WERI-Rb-1 (cell line): ENCODE results near the gene COL20A1.

Experiments used
- DNase-seq: peaks from one replicate; pipeline ENCODE4 v3.0.0-alpha.2; 2020
- H3K27ac ChIP-seq: fragments of 250-450 bp; sonication (Bioruptor Pico); 2 replicates; pipeline ENCODE4 v1.5.1; 2020; ENCODE audit warnings: mild to moderate bottlenecking, moderate library complexity
- H3K27me3 ChIP-seq: fragments of 250-450 bp; sonication (Bioruptor Pico); 2 replicates; pipeline ENCODE4 v1.5.1; 2021; ENCODE audit warnings: mild to moderate bottlenecking, low read depth, moderate library complexity; ENCODE audit not compliant: insufficient read depth, severe bottlenecking
- H3K36me3 ChIP-seq: fragments of 250-450 bp; sonication (Bioruptor Pico); 2 replicates; pipeline ENCODE4 v1.5.1; 2020; ENCODE audit warnings: mild to moderate bottlenecking, moderate library complexity
- H3K4me3 ChIP-seq: 2 replicates; pipeline ENCODE4 v1.5.1; 2011; ENCODE audit warnings: low read depth, mild to moderate bottlenecking, control low read depth, low read length
- H3K9me3 ChIP-seq: fragments of 250-450 bp; sonication (Bioruptor Pico); 2 replicates; pipeline ENCODE4 v1.5.1; 2021; ENCODE audit warnings: mild to moderate bottlenecking, moderate library complexity; ENCODE audit not compliant: severe bottlenecking
- CTCF ChIP-seq: IDR thresholded peaks from 2 replicates; pipeline ENCODE4 v1.5.1; 2011; ENCODE audit warnings: low read depth, mild to moderate bottlenecking, control low read depth, inconsistent platforms, low read length

The COL20A1 gene

GRCh38 chr20:63284544-63284949 lies 8.4 kb upstream of the COL20A1 start:
- no peak for DNase-seq
- Histone ChIP-seq H3K4me3 (no peak overlapping the region), H3K27me3 (no peaks in the 10 kb centered on the region), H3K36me3 (peaks cover 46% of the 10 kb centered on the region), H3K27ac (no peak overlapping the region), H3K9me3 (no peaks in the 10 kb centered on the region)
- no peak for TF ChIP-seq CTCF

GRCh38 chr20:63284981-63285524 lies 7.9 kb upstream of the COL20A1 start:
- Histone ChIP-seq H3K36me3 (peaks cover 43% of the 10 kb centered on the region), H3K4me3 (no peak overlapping the region), H3K9me3 (no peaks in the 10 kb centered on the region), H3K27me3 (no peaks in the 10 kb centered on the region), H3K27ac (no peak overlapping the region)
- no peak for DNase-seq
- TF ChIP-seq CTCF: no peak

GRCh38 chr20:63285636-63286615 lies 7.1 kb upstream of the COL20A1 start:
- TF ChIP-seq CTCF: no peak
- Histone ChIP-seq H3K9me3 (no peaks in the 10 kb centered on the region), H3K27me3 (no peaks in the 10 kb centered on the region), H3K27ac (no peak overlapping the region), H3K4me3 (no peak overlapping the region), H3K36me3 (peaks cover 35% of the 10 kb centered on the region)
- DNase-seq: no peak

GRCh38 chr20:63286781-63287696 lies 5.9 kb upstream of the COL20A1 start:
- no peak overlapping the region for H3K4me3 ChIP-seq
- peaks cover 28% of the 10 kb centered on the region for H3K36me3 ChIP-seq
- TF ChIP-seq CTCF: no peak
- H3K9me3 ChIP-seq: no peaks in the 10 kb centered on the region
- DNase-seq: no peak
- H3K27me3 ChIP-seq: no peaks in the 10 kb centered on the region
- H3K27ac ChIP-seq: no peak overlapping the region

GRCh38 chr20:63287697-63288580 lies 5.0 kb upstream of the COL20A1 start:
- no peak for TF ChIP-seq CTCF
- Histone ChIP-seq H3K9me3 (no peaks in the 10 kb centered on the region), H3K27me3 (no peaks in the 10 kb centered on the region), H3K4me3 (no peak overlapping the region), H3K27ac (no peak overlapping the region), H3K36me3 (peaks cover 25% of the 10 kb centered on the region)
- DNase-seq: no peak
